ENCODE measurements around the gene CARM1.
"Not testable (repeated sequence)": the region's sequence is repeated elsewhere in the genome, so short reads cannot be mapped to it uniquely, and the experiment has no call there.

The CARM1 gene

GRCh38 chr19:10871711-10872545 is 575 bp downstream of the CARM1 start:
- no peaks in the 10 kb centered on the region for H3K9me3 ChIP-seq
- TF ChIP-seq CTCF (IDR thresholded peaks at IDR 0.05; ENCODE audit: low read depth, low read length) = no peak
- H3K4me1 ChIP-seq = no peaks in the 10 kb centered on the region; the same call in 1 of the 2 replicates
- peak; percentile 46 for DNase-seq
- peak overlapping the region; percentile 75 for H3K4me3 ChIP-seq (ENCODE audit: low read depth, low read length)
- H3K27me3 ChIP-seq = no peaks in the 10 kb centered on the region
- no peaks in the 10 kb centered on the region for H3K36me3 ChIP-seq

- no peaks in the 10 kb centered on the region for H3K27me3 ChIP-seq
- no peak for TF ChIP-seq CTCF (IDR thresholded peaks at IDR 0.05; ENCODE audit: low read depth, low read length)
- H3K36me3 ChIP-seq = no peaks in the 10 kb centered on the region
- no peaks in the 10 kb centered on the region for H3K9me3 ChIP-seq
- peak overlapping the region; percentile 75 for H3K4me3 ChIP-seq (ENCODE audit: low read depth, low read length)
- DNase-seq = no peak
- no peaks in the 10 kb centered on the region; the same call in 1 of the 2 replicates for H3K4me1 ChIP-seq
Observed at GRCh38 chr19:10872546-10873107, 1.3 kb downstream of the CARM1 start.

- TF ChIP-seq CTCF (IDR thresholded peaks at IDR 0.05; ENCODE audit: low read depth, low read length) = no peak
- no peak for DNase-seq
- no peaks in the 10 kb centered on the region for H3K27me3 ChIP-seq
- H3K36me3 ChIP-seq = no peaks in the 10 kb centered on the region
- H3K4me1 ChIP-seq = no peaks in the 10 kb centered on the region; the same call in 1 of the 2 replicates
- H3K9me3 ChIP-seq = no peaks in the 10 kb centered on the region
- no peak overlapping the region for H3K4me3 ChIP-seq (ENCODE audit: low read depth, low read length)
Observed at GRCh38 chr19:10874024-10874423, 2.7 kb downstream of the CARM1 start.

GRCh38 chr19:10876459-10877240 is 5.3 kb downstream of the CARM1 start:
- no peak for TF ChIP-seq CTCF (IDR thresholded peaks at IDR 0.05; ENCODE audit: low read depth, low read length)
- H3K27me3 ChIP-seq = no peaks in the 10 kb centered on the region
- no peaks in the 10 kb centered on the region for H3K9me3 ChIP-seq
- no peak overlapping the region for H3K4me3 ChIP-seq (ENCODE audit: low read depth, low read length)
- peaks cover under 1% of the 10 kb centered on the region; the same call in 1 of the 2 replicates for H3K4me1 ChIP-seq
- H3K36me3 ChIP-seq = peaks cover 5% of the 10 kb centered on the region; the same call in 1 of the 2 replicates
- DNase-seq = no peak

- H3K27me3 ChIP-seq; H3K4me3 ChIP-seq (ENCODE audit: low read depth, low read length); H3K9me3 ChIP-seq; H3K36me3 ChIP-seq; H3K4me1 ChIP-seq; DNase-seq: not testable (repeated sequence)
Observed at GRCh38 chr19:10877608-10878007, 6.3 kb downstream of the CARM1 start.

- H3K4me3 ChIP-seq (ENCODE audit: low read depth, low read length) = no peak overlapping the region
- H3K36me3 ChIP-seq = peaks cover 5% of the 10 kb centered on the region; the same call in 1 of the 2 replicates
- no peak for TF ChIP-seq CTCF (IDR thresholded peaks at IDR 0.05; ENCODE audit: low read depth, low read length)
- H3K9me3 ChIP-seq = no peaks in the 10 kb centered on the region
- DNase-seq = no peak
- no peaks in the 10 kb centered on the region for H3K27me3 ChIP-seq
- peaks cover 4% of the 10 kb centered on the region; the same call in 1 of the 2 replicates for H3K4me1 ChIP-seq
Observed at GRCh38 chr19:10878253-10878652, 6.9 kb downstream of the CARM1 start.

Measured in BE2C (cell line).